ENCODE data around the gene C2CD5.

DNA sequence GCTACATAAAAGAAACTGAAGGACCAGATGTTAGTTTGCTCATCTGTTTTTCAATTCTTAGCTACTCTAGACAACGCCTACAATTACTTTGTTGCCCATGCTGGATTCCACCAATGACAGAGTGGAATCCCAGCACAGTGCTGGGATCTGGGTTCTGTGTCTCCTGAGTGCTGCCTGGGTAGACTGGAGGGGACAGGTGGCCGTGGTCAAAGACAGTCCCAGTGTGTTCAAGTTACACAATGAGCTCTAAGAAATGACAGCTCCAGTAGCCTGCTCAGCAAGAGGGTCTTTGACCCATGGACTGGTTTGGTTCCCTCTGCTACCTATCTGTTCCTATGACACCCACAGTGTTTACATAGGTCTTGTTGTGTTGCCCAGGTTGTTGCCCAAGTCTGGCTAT lies 38.5 kb downstream of the C2CD5 start:
- TF ChIP-seq EZH2phosphoT487 (IDR thresholded peaks at IDR 0.05; ENCODE audit: borderline replicate concordance) (no peak), EGR1 (IDR thresholded peaks at IDR 0.05; ENCODE audit: low read depth) (no peak), RAD21 (IDR thresholded peaks at IDR 0.05; ENCODE audit: low read depth) (no peak), EZH2 (IDR thresholded peaks at IDR 0.05) (no peak), TCF7L2 (IDR thresholded peaks at IDR 0.05; ENCODE audit: borderline replicate concordance, extremely low read depth, insufficient read depth, insufficient read length) (no peak), YY1 (IDR thresholded peaks at IDR 0.05; ENCODE audit: extremely low read depth, insufficient replicate concordance, low read depth, low read length) (no peak), POLR2AphosphoS5 (IDR thresholded peaks at IDR 0.05; ENCODE audit: low read depth, low read length) (no peak), ZNF274 (IDR thresholded peaks at IDR 0.05; ENCODE audit: low read depth, low read length) (no peak), CBX3 (IDR thresholded peaks at IDR 0.05; ENCODE audit: low read depth) (no peak), POLR2A (IDR thresholded peaks at IDR 0.05; ENCODE audit: borderline replicate concordance, extremely low read depth, insufficient read depth, insufficient read length) (no peak)
- TF ChIP-seq, protein P1, sequence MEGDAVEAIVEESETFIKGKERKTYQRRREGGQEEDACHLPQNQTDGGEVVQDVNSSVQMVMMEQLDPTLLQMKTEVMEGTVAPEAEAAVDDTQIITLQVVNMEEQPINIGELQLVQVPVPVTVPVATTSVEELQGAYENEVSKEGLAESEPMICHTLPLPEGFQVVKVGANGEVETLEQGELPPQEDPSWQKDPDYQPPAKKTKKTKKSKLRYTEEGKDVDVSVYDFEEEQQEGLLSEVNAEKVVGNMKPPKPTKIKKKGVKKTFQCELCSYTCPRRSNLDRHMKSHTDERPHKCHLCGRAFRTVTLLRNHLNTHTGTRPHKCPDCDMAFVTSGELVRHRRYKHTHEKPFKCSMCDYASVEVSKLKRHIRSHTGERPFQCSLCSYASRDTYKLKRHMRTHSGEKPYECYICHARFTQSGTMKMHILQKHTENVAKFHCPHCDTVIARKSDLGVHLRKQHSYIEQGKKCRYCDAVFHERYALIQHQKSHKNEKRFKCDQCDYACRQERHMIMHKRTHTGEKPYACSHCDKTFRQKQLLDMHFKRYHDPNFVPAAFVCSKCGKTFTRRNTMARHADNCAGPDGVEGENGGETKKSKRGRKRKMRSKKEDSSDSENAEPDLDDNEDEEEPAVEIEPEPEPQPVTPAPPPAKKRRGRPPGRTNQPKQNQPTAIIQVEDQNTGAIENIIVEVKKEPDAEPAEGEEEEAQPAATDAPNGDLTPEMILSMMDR (IDR thresholded peaks at IDR 0.05 in 2 of 3, conservative IDR thresholded peaks at IDR 0.05 in 1 of 3; ENCODE audit: borderline replicate concordance in 1 of 3, insufficient read depth in 1 of 3, low read depth in 2 of 3, low read length in 2 of 3), result no peak
